ENCODE measurements around the gene AURKB. TPM values are rescaled to one million over a fixed set of nuclear protein-coding genes. Genes with fewer than 3 reads are reported as not detected.

AURKB gene
- total and polyA plus RNA-seq, 10 of the 15 experiments (the other 5 are each of a cell fraction or from before 2014, with no cell fraction given): 52.7 to 209 (median 128) TPM

DNA sequence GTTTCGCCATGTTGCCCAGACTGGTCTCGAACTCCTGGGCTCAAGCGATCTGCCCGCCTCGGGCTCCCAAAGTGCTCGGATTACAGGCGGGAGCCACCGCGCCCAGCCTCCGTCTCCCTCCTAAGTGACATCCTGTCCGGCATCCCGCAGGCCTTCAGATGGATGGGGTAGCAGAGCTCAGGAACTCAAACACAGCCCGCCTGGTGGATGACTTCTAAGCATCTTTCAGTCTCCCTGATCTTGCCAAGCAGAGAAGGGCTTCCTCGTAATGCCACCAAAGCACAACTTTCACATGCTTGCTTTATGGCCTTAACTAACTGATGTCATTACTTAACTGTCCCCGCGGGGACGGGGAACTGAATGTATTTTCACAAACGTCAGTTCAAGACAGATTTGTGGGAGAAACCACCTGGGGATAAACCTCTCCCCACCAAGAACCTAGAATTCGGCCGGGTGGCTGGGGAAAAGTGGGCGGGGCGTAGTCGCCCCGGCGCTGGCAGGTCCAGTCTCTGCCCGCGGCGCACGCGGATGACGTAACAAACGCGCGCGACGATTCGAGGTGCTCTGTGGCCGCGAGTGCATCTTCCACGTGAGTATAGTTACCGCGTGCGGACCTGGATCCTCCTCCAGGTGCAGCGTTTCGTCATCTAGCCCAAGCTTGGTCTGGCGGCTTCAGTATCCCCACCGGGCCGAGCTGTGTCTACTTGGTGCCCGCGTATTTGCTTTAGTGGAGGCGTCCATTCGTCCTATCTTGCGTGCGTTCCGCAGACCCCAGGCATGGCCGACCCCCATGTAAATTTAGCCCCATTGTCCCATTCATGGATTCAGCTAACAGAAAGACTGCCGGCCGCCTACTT lies 38.6 kb upstream of the AURKB start, which contains the start of gene PFAS (continued):
- TF ChIP-seq USF1 (IDR thresholded peaks at IDR 0.05; ENCODE audit: borderline replicate concordance, extremely low read length, insufficient read depth, low read depth, low read length) (peak; percentile 30), NFIC (IDR thresholded peaks at IDR 0.05; ENCODE audit: low read depth, low read length) (peak; percentile 38; the same call in 1 of the 2 replicates), RELA (IDR thresholded peaks at IDR 0.05; ENCODE audit: borderline replicate concordance, partially characterized antibody) (peak; percentile 78), NBN (IDR thresholded peaks at IDR 0.05) (peak; percentile 97), ATF3 (IDR thresholded peaks at IDR 0.05; ENCODE audit: borderline replicate concordance, extremely low read depth, low read depth, low read length) (peak; percentile 87), TAF1 (IDR thresholded peaks at IDR 0.05; ENCODE audit: borderline replicate concordance, low read depth, low read length) (peak; percentile 68; the same call in 1 of the 2 replicates), TCF3 (IDR thresholded peaks at IDR 0.05; ENCODE audit: borderline replicate concordance, insufficient read depth, low read depth, low read length) (0 out of 2 replicates have a peak, but pooled peaks have one; percentile 42), MAX (IDR thresholded peaks at IDR 0.05; ENCODE audit: low read depth, low read length) (peak; percentile 99), RCOR1 (conservative IDR thresholded peaks at IDR 0.05; ENCODE audit: low read depth, low read length) (no peak), NFYA (IDR thresholded peaks at IDR 0.05; ENCODE audit: borderline replicate concordance, low read depth, low read length) (no peak), STAT1 (conservative IDR thresholded peaks at IDR 0.05) (no peak; the same call in 1 of the 2 replicates), ATF7 (IDR thresholded peaks at IDR 0.05; ENCODE audit: low read depth) (peak; percentile 95), STAT3 (IDR thresholded peaks at IDR 0.05; ENCODE audit: low read depth, low read length) (no peak), SMAD5 (IDR thresholded peaks at IDR 0.05; ENCODE audit: low read depth) (peak; percentile 49), PKNOX1 (IDR thresholded peaks at IDR 0.05) (peak; percentile 40; the same call in 1 of the 2 replicates), KAT2A (conservative IDR thresholded peaks at IDR 0.05; ENCODE audit: control insufficient read depth, low read depth, low read length) (no peak), CREM (IDR thresholded peaks at IDR 0.05; ENCODE audit: low read depth) (peak; percentile 100), ZNF274 (IDR thresholded peaks at IDR 0.05; ENCODE audit: insufficient read depth, insufficient read length) (no peak), SUPT20H (IDR thresholded peaks at IDR 0.05; ENCODE audit: borderline replicate concordance, control insufficient read depth, low read depth, low read length) (no peak), RELB (IDR thresholded peaks at IDR 0.05; ENCODE audit: low read depth) (peak; percentile 90), KLF5 (IDR thresholded peaks at IDR 0.05; ENCODE audit: partially characterized antibody) (no peak), POLR2AphosphoS5 (IDR thresholded peaks at IDR 0.05; ENCODE audit: low read length) (peak; percentile 87)
- TF ChIP-seq, protein P1, sequence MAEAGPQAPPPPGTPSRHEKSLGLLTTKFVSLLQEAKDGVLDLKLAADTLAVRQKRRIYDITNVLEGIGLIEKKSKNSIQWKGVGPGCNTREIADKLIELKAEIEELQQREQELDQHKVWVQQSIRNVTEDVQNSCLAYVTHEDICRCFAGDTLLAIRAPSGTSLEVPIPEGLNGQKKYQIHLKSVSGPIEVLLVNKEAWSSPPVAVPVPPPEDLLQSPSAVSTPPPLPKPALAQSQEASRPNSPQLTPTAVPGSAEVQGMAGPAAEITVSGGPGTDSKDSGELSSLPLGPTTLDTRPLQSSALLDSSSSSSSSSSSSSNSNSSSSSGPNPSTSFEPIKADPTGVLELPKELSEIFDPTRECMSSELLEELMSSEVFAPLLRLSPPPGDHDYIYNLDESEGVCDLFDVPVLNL (IDR thresholded peaks at IDR 0.05; ENCODE audit: low read depth, low read length): peak; percentile 80

All from GM12878 (cell line).